A549 (cell line): ENCODE measurements around the gene PITPNM2. TPM values are rescaled to one million over a fixed set of nuclear protein-coding genes. Genes with fewer than 3 reads are reported as not detected.

Source experiments
- ATAC-seq, 2 experiments: fragments of 200-7000 bp in 1 of 2; fragments of >200 bp in 1 of 2; cut with Nextera tagmentation in 1 of 2; cut with Tn5 transposase in 1 of 2; 3 replicates each; pipeline versions ENCODE4 v1.8.0 to v1.9.1; 2018 to 2020; ENCODE audit warnings: mild to moderate bottlenecking in 1 of 2, moderate library complexity in 1 of 2
- CTCF ChIA-PET: fragments of 300-600 bp; sonication (Branson Sonifier 250); formaldehyde crosslinking; extraction: SDS; loops from one replicate; lab custom pipeline; 2021; ENCODE audit warnings: antibody characterized with exemption, inconsistent platforms; lab: Yijun Ruan, JAX
- POLR2A ChIA-PET: fragments of 350-600 bp; formaldehyde crosslinking; extraction: SDS; loops from one replicate; lab custom pipeline; 2021; ENCODE audit warnings: antibody characterized with exemption, inconsistent platforms; lab: Yijun Ruan, JAX
- DNase-seq, 2 experiments: peaks; one replicate each; pipeline versions ENCODE4 v3.0.0 to v3.0.0-alpha.2; 2011 to 2016; ENCODE audit warnings: low read depth in 1 of 2, low spot score in 1 of 2
- FAIRE-seq: peaks from 2 replicates; lab custom pipeline; 2011; peaks lifted over from hg19 to GRCh38; lab: Jason Lieb, UNC
- H3K27ac ChIP-seq, 2 experiments: fragments of >200 bp; sonication (Bioruptor Twin); formaldehyde crosslinking; 3 replicates each; pipeline ENCODE4 v1.5.1; 2016 to 2017
- H3K4me1 ChIP-seq: fragments of >200 bp; sonication (Bioruptor Twin); formaldehyde crosslinking; 3 replicates; pipeline ENCODE4 v1.6.1; 2016
- H3K4me2 ChIP-seq: fragments of >200 bp; sonication (Bioruptor Twin); formaldehyde crosslinking; 3 replicates; pipeline ENCODE4 v1.6.1; 2016
- H3K4me3 ChIP-seq: fragments of >200 bp; sonication (Bioruptor Twin); formaldehyde crosslinking; 3 replicates; pipeline ENCODE4 v1.5.1; 2016
- H3K9me3 ChIP-seq: fragments of >200 bp; sonication (Bioruptor Twin); formaldehyde crosslinking; 3 replicates; pipeline ENCODE4 v1.6.1; 2016
- CBX8 ChIP-seq: fragments of 200-600 bp; sonication (generic); IDR thresholded peaks from 2 replicates; pipeline ENCODE4 v1.6.1; 2016
- CEBPB ChIP-seq, 2 experiments: fragments of >200 bp in 1 of 2; sonication (Bioruptor Twin) in 1 of 2; formaldehyde crosslinking in 1 of 2; IDR thresholded peaks; 2 replicates each; pipeline ENCODE4 v1.6.1; 2012 to 2016
- EP300 ChIP-seq, 2 experiments: fragments of >200 bp; sonication (Bioruptor Twin); formaldehyde crosslinking; IDR thresholded peaks; 2 replicates in 1 of 2; 3 replicates in 1 of 2; pipeline ENCODE4 v1.6.1; 2016 to 2017
- FOXS1 ChIP-seq: fragments of 250-450 bp; sonication (Bioruptor Pico); IDR thresholded peaks from 2 replicates; pipeline ENCODE4 v1.5.0; 2020; ENCODE audit warnings: mild to moderate bottlenecking, moderate library complexity
- HOXA7 ChIP-seq: fragments of 250-450 bp; sonication (Bioruptor Pico); IDR thresholded peaks from 2 replicates; pipeline ENCODE4 v1.5.0; 2020; ENCODE audit warnings: mild to moderate bottlenecking, moderate library complexity
- JUN ChIP-seq, 2 experiments: fragments of >200 bp; sonication (Bioruptor Twin); formaldehyde crosslinking; IDR thresholded peaks; 2 replicates in 1 of 2; 3 replicates in 1 of 2; pipeline ENCODE4 v1.6.1; 2016 to 2017
- MYC ChIP-seq: IDR thresholded peaks from 2 replicates; pipeline ENCODE4 v1.6.1; 2012; ENCODE audit warnings: mild to moderate bottlenecking, inconsistent platforms, low read length, improper control_type of control experiment, borderline replicate concordance
- NR3C1 ChIP-seq: fragments of >200 bp; sonication (Bioruptor Twin); formaldehyde crosslinking; IDR thresholded peaks from 3 replicates; pipeline ENCODE4 v1.6.1; 2017
- POLR2A ChIP-seq: IDR thresholded peaks from 2 replicates; pipeline ENCODE4 v1.6.1; 2012; ENCODE audit warnings: mild to moderate bottlenecking, low read length
- SREBF2 ChIP-seq: fragments of 450-650 bp; IDR thresholded peaks from 2 replicates; pipeline ENCODE4 v1.6.1; 2014; ENCODE audit warnings: mild to moderate bottlenecking, moderate library complexity
- TP53 ChIP-seq: fragments of 250-450 bp; sonication (Bioruptor Pico); IDR thresholded peaks from 2 replicates; pipeline ENCODE4 v1.5.0; 2021; ENCODE audit warnings: mild to moderate bottlenecking, moderate library complexity
- ZC3H11A ChIP-seq: fragments of 450-650 bp; IDR thresholded peaks from 2 replicates; pipeline ENCODE4 v1.6.1; 2014; ENCODE audit warnings: antibody characterized with exemption, mild to moderate bottlenecking
- ZFP36 ChIP-seq: fragments of 450-650 bp; IDR thresholded peaks from 2 replicates; pipeline ENCODE4 v1.6.1; 2014; ENCODE audit warnings: borderline replicate concordance; ENCODE audit not compliant: partially characterized antibody
- ZSCAN20 ChIP-seq: fragments of 250-450 bp; sonication (Bioruptor Pico); IDR thresholded peaks from 2 replicates; pipeline ENCODE4 v1.8.0; 2022; ENCODE audit warnings: mild to moderate bottlenecking, moderate library complexity
- WGBS: methylation state at CpG from one replicate; pipeline ENCODE4 v1.1.6; 2017; ENCODE audit errors: missing lambda C conversion rate; 5-methylcytosine and 5-hydroxymethylcytosine counted together
- polyA plus RNA-seq, 4 experiments: library from polyadenylated mRNA; depleted of rRNA in 3 of 4; stranded (reverse); fragments of >200 nt; fragmentation: RNase III in 1 of 4; extraction: RNeasy Plus Mini Kit Qiagen cat#74134 plus additional on column Dnase treatment in 1 of 4; gene quantifications; 2 replicates in 3 of 4; 3 replicates in 1 of 4; pipeline ENCODE4 v1.2.3, GENCODE V29; 2011 to 2017
- TF ChIP-seq, protein P1 (sequence below): fragments of 250-450 bp; sonication (Bioruptor Pico); IDR thresholded peaks from 2 replicates; pipeline ENCODE4 v1.5.0; 2020; ENCODE audit warnings: low read depth, mild to moderate bottlenecking, moderate library complexity
- TF ChIP-seq, protein P2 (sequence below): fragments of 250-450 bp; sonication (Bioruptor Pico); IDR thresholded peaks from 2 replicates; pipeline ENCODE4 v1.5.0; 2021; ENCODE audit warnings: mild to moderate bottlenecking, moderate library complexity, borderline replicate concordance
- TF ChIP-seq, protein P3 (sequence below): fragments of 150-350 bp; IDR thresholded peaks from 2 replicates; pipeline ENCODE4 v1.6.1; 2014; ENCODE audit warnings: low read depth, mild to moderate bottlenecking, low read length
- TF ChIP-seq, protein P4 (sequence below): fragments of >200 bp; sonication (Bioruptor Twin); formaldehyde crosslinking; IDR thresholded peaks from 2 replicates; pipeline ENCODE4 v1.6.1; 2016
- TF ChIP-seq, protein P5 (sequence below): fragments of >200 bp; sonication (Bioruptor Twin); formaldehyde crosslinking; IDR thresholded peaks from 3 replicates; pipeline ENCODE4 v1.5.1; 2016

The PITPNM2 gene
- polyA plus RNA-seq, 2 of the 4 experiments (the other 2 are of a cell fraction) = 2.6 to 13.6 TPM

DNA sequence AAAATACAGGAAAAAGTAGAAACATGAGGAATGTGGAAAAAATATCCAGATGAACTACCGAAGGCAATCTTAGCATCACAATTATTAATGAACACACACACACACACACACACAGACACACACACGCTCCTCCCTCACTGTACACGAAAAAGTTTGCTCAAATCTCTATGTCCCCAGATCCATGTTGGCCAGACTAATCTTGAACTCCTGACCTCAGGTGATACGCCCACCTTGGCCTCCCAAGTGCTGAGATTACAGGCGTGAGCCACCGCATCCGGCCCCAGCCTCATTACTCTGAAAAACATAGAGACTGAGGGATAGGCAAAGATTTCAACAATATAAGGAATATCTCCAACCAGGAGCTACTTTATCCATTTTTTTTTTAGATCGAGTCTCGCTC, 17.2 kb downstream of the PITPNM2 start (continued):
- TF ChIP-seq, protein P1, sequence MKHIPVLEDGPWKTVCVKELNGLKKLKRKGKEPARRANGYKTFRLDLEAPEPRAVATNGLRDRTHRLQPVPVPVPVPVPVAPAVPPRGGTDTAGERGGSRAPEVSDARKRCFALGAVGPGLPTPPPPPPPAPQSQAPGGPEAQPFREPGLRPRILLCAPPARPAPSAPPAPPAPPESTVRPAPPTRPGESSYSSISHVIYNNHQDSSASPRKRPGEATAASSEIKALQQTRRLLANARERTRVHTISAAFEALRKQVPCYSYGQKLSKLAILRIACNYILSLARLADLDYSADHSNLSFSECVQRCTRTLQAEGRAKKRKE (CRISPR knock-in tag) = no peak
- TF ChIP-seq ZFP36 (no peak), ZC3H11A (no peak)

DNA sequence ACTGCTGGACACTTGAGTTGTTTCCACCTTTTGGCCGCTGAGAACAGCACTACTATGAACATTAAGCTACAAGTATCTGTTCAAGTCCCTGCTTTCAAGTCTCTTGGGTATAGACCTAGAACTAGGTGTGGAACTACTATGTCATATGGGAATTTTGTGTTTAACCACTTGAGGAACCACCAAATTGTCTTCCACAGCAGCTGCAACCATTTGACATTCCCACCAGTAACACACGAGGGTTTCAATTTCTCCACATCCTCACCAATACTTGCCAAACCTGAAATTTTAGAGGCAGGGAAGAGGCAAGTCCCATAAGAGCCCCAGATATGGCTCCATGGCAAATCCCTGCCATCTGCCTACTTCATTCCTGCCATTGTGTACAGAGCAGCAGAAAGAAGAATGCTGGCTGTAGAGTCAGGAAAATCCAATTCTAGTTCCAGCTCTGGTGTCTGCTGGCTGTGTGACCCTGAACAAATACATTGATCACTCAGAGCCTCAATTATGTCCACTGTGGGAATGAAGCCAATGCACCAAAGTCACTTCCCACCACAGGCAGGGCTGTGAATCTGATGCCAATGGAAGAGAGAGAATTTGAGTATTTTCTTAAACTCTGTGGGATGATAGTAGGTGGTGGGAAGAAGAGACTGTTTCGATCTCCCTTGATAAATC, 17.8 kb downstream of the PITPNM2 start:
- no peak for DNase-seq
- Histone ChIP-seq H3K4me2 (no peak overlapping the region), H3K27ac (peak overlapping the region in 1 of 2 experiments; percentile 96; a peak in 3 of 6 replicates), H3K4me1 (peaks cover 34% of the 10 kb centered on the region), H3K4me3 (no peak overlapping the region), H3K9me3 (no peaks in the 10 kb centered on the region)
- FAIRE-seq = no peak
- ChIA-PET CTCF (interaction anchor here (0.7 to 2.2 kb wide), 5 partner anchors 10 to 73 kb away, joined by 3 to 4 read pairs (median 3); no protein-coding TSS in a partner anchor), POLR2A (no interaction called here)
- no peak for ATAC-seq
- WGBS = 89% methylated on average over 3 of the region's 3 CpGs
- TF ChIP-seq FOXS1 (CRISPR knock-in tag) (no peak), SREBF2 (no peak), POLR2A (no peak), TP53 (CRISPR knock-in tag) (no peak), EP300 (IDR thresholded peaks at IDR 0.05) (no peak), NR3C1 (no peak), CEBPB (IDR thresholded peaks at IDR 0.05) (no peak), MYC (no peak), CBX8 (no peak), HOXA7 (CRISPR knock-in tag) (no peak), ZSCAN20 (no peak), ZFP36 (no peak), JUN (IDR thresholded peaks at IDR 0.05) (no peak)
- TF ChIP-seq, protein P2, sequence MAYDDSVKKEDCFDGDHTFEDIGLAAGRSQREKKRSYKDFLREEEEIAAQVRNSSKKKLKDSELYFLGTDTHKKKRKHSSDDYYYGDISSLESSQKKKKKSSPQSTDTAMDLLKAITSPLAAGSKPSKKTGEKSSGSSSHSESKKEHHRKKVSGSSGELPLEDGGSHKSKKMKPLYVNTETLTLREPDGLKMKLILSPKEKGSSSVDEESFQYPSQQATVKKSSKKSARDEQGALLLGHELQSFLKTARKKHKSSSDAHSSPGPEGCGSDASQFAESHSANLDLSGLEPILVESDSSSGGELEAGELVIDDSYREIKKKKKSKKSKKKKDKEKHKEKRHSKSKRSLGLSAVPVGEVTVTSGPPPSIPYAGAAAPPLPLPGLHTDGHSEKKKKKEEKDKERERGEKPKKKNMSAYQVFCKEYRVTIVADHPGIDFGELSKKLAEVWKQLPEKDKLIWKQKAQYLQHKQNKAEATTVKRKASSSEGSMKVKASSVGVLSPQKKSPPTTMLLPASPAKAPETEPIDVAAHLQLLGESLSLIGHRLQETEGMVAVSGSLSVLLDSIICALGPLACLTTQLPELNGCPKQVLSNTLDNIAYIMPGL (CRISPR knock-in tag) = no peak
- TF ChIP-seq, protein P3, sequence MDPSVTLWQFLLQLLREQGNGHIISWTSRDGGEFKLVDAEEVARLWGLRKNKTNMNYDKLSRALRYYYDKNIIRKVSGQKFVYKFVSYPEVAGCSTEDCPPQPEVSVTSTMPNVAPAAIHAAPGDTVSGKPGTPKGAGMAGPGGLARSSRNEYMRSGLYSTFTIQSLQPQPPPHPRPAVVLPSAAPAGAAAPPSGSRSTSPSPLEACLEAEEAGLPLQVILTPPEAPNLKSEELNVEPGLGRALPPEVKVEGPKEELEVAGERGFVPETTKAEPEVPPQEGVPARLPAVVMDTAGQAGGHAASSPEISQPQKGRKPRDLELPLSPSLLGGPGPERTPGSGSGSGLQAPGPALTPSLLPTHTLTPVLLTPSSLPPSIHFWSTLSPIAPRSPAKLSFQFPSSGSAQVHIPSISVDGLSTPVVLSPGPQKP = no peak
- TF ChIP-seq, protein P4, sequence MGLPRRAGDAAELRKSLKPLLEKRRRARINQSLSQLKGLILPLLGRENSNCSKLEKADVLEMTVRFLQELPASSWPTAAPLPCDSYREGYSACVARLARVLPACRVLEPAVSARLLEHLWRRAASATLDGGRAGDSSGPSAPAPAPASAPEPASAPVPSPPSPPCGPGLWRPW = no peak
- TF ChIP-seq, protein P5, sequence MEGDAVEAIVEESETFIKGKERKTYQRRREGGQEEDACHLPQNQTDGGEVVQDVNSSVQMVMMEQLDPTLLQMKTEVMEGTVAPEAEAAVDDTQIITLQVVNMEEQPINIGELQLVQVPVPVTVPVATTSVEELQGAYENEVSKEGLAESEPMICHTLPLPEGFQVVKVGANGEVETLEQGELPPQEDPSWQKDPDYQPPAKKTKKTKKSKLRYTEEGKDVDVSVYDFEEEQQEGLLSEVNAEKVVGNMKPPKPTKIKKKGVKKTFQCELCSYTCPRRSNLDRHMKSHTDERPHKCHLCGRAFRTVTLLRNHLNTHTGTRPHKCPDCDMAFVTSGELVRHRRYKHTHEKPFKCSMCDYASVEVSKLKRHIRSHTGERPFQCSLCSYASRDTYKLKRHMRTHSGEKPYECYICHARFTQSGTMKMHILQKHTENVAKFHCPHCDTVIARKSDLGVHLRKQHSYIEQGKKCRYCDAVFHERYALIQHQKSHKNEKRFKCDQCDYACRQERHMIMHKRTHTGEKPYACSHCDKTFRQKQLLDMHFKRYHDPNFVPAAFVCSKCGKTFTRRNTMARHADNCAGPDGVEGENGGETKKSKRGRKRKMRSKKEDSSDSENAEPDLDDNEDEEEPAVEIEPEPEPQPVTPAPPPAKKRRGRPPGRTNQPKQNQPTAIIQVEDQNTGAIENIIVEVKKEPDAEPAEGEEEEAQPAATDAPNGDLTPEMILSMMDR = no peak
